GM12872 (cell line): ENCODE data around the gene ZSCAN18.

Experiments used
- CTCF ChIP-seq: IDR thresholded peaks from 3 replicates; pipeline ENCODE4 v1.5.1; 2011; ENCODE audit warnings: low read depth, mild to moderate bottlenecking, low read length, moderate library complexity; ENCODE audit not compliant: insufficient read depth

ZSCAN18 gene

GRCh38 chr19:58059003-58059670 is 38.9 kb downstream of the ZSCAN18 start, which contains the start of gene ZNF135:
Gene ZNF135 (plus strand): TSS chr19:58059282. CDS start chr19:58060003, 721 bp downstream.
- no peak for TF ChIP-seq CTCF

- no peak for TF ChIP-seq CTCF
Measured at GRCh38 chr19:58058467-58058866, 39.6 kb downstream of the ZSCAN18 start.

- no peak for TF ChIP-seq CTCF
Measured at GRCh38 chr19:58056861-58057260, 41.2 kb downstream of the ZSCAN18 start.

GRCh38 chr19:58056261-58056660 is 41.8 kb downstream of the ZSCAN18 start:
- TF ChIP-seq CTCF, result no peak

- TF ChIP-seq CTCF, result no peak
Measured at GRCh38 chr19:58054901-58055874, 42.8 kb downstream of the ZSCAN18 start.

- TF ChIP-seq CTCF, result no peak
Measured at GRCh38 chr19:58053480-58054156, 44.4 kb downstream of the ZSCAN18 start.

GRCh38 chr19:58052256-58052655 is 45.8 kb downstream of the ZSCAN18 start:
- no peak for TF ChIP-seq CTCF
